ENCODE results near the gene AQP12B. TPM values are rescaled to one million over a fixed set of nuclear protein-coding genes. Genes with fewer than 3 reads are reported as not detected.
A peak's percentile ranks its signal among the peaks of the same experiment; 100 is the strongest.

AQP12B gene
- total and polyA plus RNA-seq, 9 of the 15 experiments (the other 6 are each of a cell fraction or from before 2014, with no cell fraction given), result not detected

DNA sequence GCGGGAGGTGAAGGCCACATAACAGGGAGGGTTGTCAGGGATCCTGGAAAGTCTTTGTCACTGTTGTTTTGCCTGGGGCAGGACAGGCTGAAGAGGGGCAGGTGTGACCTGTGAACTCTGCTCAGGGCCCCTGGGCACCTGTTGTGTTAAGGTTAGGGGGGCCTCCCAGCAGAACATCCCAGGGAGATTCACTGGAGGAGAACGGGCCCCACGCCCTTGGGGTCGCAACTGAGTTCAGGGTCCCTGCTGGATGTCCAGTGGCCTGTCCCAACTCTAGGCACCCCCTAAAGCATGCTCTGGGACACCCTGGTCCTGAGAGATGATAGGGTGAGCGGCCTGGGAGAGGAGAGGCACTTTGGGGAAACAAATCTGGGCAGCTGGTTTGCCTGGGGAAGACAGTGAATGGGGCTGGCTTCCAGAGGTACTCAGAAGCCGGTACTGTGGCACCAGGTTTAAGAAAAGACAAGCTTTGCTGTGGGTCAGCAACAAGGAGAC is 34.5 kb downstream of the AQP12B start:
- H3K9me1 ChIP-seq (ENCODE audit: control insufficient read depth, insufficient read depth, low read length), result no peaks in the 10 kb centered on the region
- peaks cover 12 to 66% of the 10 kb centered on the region in 2 experiments; a peak in 4 of 5 replicates for H3K27me3 ChIP-seq (ENCODE audit: control insufficient read depth in 2 of 2, insufficient read depth in 2 of 2, low read length in 2 of 2)
- TF ChIP-seq MNT (conservative IDR thresholded peaks at IDR 0.05) (no peak), ZFP91 (CRISPR knock-in tag; IDR thresholded peaks at IDR 0.05) (no peak), IRF2 (CRISPR knock-in tag; IDR thresholded peaks at IDR 0.05) (no peak)
- no peak for ATAC-seq
- H2AFZ ChIP-seq (ENCODE audit: low read depth, low read length), result no peak overlapping the region
- in situ Hi-C loops (cut with MboI), result no loop called here
- intact Hi-C loops (cut with micrococcal nuclease), result no loop called here
- no peak overlapping the region for H3K4me2 ChIP-seq (ENCODE audit: insufficient read depth, low read length)
- H3K79me2 ChIP-seq (ENCODE audit: control insufficient read depth, insufficient read depth, low read length), result no peaks in the 10 kb centered on the region
- POLR2A ChIA-PET, result no interaction called here
- BruUV-seq (replicated peaks), result no TSS peak
- WGBS (ENCODE audit: insufficient coverage, low coverage, missing lambda C conversion rate), result 0% methylated on average over 5 of the region's 6 CpGs
- peaks cover 0 to 7% of the 10 kb centered on the region in 2 experiments; a peak in 1 of 5 replicates for H3K4me1 ChIP-seq (replicated peaks in 1 of 2; ENCODE audit: control insufficient read depth in 2 of 2, insufficient read depth in 2 of 2, low read length in 2 of 2)
- peak in 1 of 4 experiments; percentile 2 for DNase-seq (ENCODE audit: extremely low read depth in 1 of 4, low spot score in 3 of 4)
- no peaks in the 10 kb centered on the region for H3K36me3 ChIP-seq (ENCODE audit: control insufficient read depth, insufficient read depth, low read length)
- no peaks in the 10 kb centered on the region for H4K20me1 ChIP-seq (replicated peaks; ENCODE audit: control insufficient read depth, insufficient read depth, low read length)
- H3K9ac ChIP-seq (ENCODE audit: insufficient read depth in 1 of 2, low read depth in 2 of 2, low read length in 2 of 2), result no peak overlapping the region
- H3K4me3 ChIP-seq, result no peak overlapping the region
- no peak for FAIRE-seq
- H3K27ac ChIP-seq (ENCODE audit: extremely low read depth, low read depth, low read length), result no peak overlapping the region
- H3K9me3 ChIP-seq (replicated peaks; ENCODE audit: control insufficient read depth, insufficient read depth, low read depth, low read length), result no peaks in the 10 kb centered on the region
- CTCF ChIA-PET (ENCODE audit: low intra/inter-chr PET ratio), result no interaction called here
